Neural crest cell (in vitro differentiated cells): ENCODE results near the gene SLC25A30. TPM values are rescaled to one million over a fixed set of nuclear protein-coding genes. Genes with fewer than 3 reads are reported as not detected.

Source experiments
- DNase-seq: peaks from one replicate; pipeline ENCODE4 v3.0.0; 2021; ENCODE audit warnings: low read depth, mixed read lengths, low spot score
- H3K27ac Mint-ChIP-seq: one replicate; pipeline ENCODE4 v1.8.0; 2021; ENCODE audit warnings: mild to moderate bottlenecking, mixed read lengths; ENCODE audit not compliant: unreplicated experiment
- H3K27me3 Mint-ChIP-seq: 2 replicates; pipeline ENCODE4 v1.8.0; 2021; ENCODE audit warnings: low read depth, mild to moderate bottlenecking, mixed read lengths
- H3K36me3 Mint-ChIP-seq: 2 replicates; pipeline ENCODE4 v1.8.0; 2021; ENCODE audit warnings: low read depth, mild to moderate bottlenecking, mixed read lengths
- H3K4me1 Mint-ChIP-seq: 2 replicates; pipeline ENCODE4 v1.8.0; 2021; ENCODE audit warnings: mixed read lengths
- H3K4me3 Mint-ChIP-seq: one replicate; pipeline ENCODE4 v1.8.0; 2021; ENCODE audit warnings: mild to moderate bottlenecking, mixed read lengths
- H3K9me3 Mint-ChIP-seq: 2 replicates; pipeline ENCODE4 v1.8.0; 2021; ENCODE audit warnings: mixed read lengths
- CTCF ChIP-seq: fragments of 200-600 bp; sonication (generic); conservative IDR thresholded peaks from 2 replicates; pipeline ENCODE4 v1.5.0; 2021; ENCODE audit warnings: antibody characterized with exemption, mild to moderate bottlenecking
- total RNA-seq: library from RNA; stranded (reverse); gene quantifications from 2 replicates; pipeline ENCODE4 v1.2.1, GENCODE V29; 2021

The SLC25A30 gene
- total RNA-seq, 1 donor from 2014 or later: 14.0 TPM

- peaks cover 11% of the 10 kb centered on the region for H3K27me3 Mint-ChIP-seq
- peaks cover 4% of the 10 kb centered on the region for H3K9me3 Mint-ChIP-seq
- no peak for DNase-seq
- H3K27ac Mint-ChIP-seq: no peak overlapping the region
- TF ChIP-seq CTCF: no peak
- H3K4me3 Mint-ChIP-seq: no peak overlapping the region
- H3K4me1 Mint-ChIP-seq: no peaks in the 10 kb centered on the region
- no peaks in the 10 kb centered on the region for H3K36me3 Mint-ChIP-seq
Observed at GRCh38 chr13:45454204-45454603, 36.0 kb upstream of the SLC25A30 start.

GRCh38 chr13:45451282-45451681 is 33.1 kb upstream of the SLC25A30 start:
- H3K9me3 Mint-ChIP-seq: no peaks in the 10 kb centered on the region
- no peak overlapping the region for H3K4me3 Mint-ChIP-seq
- no peak for TF ChIP-seq CTCF
- H3K4me1 Mint-ChIP-seq: peaks cover 10% of the 10 kb centered on the region
- H3K36me3 Mint-ChIP-seq: no peaks in the 10 kb centered on the region
- no peak overlapping the region for H3K27ac Mint-ChIP-seq
- H3K27me3 Mint-ChIP-seq: peaks cover 3% of the 10 kb centered on the region
- DNase-seq: no peak

- no peaks in the 10 kb centered on the region for H3K36me3 Mint-ChIP-seq
- H3K27ac Mint-ChIP-seq: no peak overlapping the region
Observed at GRCh38 chr13:45448965-45449559, 30.9 kb upstream of the SLC25A30 start.

GRCh38 chr13:45447050-45447661 is 29.0 kb upstream of the SLC25A30 start:
- Mint-ChIP-seq H3K4me3 (no peak overlapping the region), H3K4me1 (peaks cover 10% of the 10 kb centered on the region), H3K27ac (no peak overlapping the region), H3K36me3 (no peaks in the 10 kb centered on the region), H3K9me3 (no peaks in the 10 kb centered on the region), H3K27me3 (peaks cover 3% of the 10 kb centered on the region)
- TF ChIP-seq CTCF: no peak
- no peak for DNase-seq

More at GRCh38 chr13:45448965-45449559, 30.9 kb upstream of the SLC25A30 start:
- no peak for DNase-seq
- TF ChIP-seq CTCF: no peak
- Mint-ChIP-seq H3K27me3 (peaks cover 3% of the 10 kb centered on the region), H3K4me1 (peaks cover 10% of the 10 kb centered on the region), H3K4me3 (no peak overlapping the region), H3K9me3 (no peaks in the 10 kb centered on the region)

GRCh38 chr13:45446181-45446580 is 28.0 kb upstream of the SLC25A30 start:
- TF ChIP-seq CTCF: no peak
- H3K27me3 Mint-ChIP-seq: peaks cover 3% of the 10 kb centered on the region
- H3K27ac Mint-ChIP-seq: no peak overlapping the region
- DNase-seq: no peak
- no peak overlapping the region for H3K4me3 Mint-ChIP-seq
- H3K4me1 Mint-ChIP-seq: peaks cover 10% of the 10 kb centered on the region
- H3K9me3 Mint-ChIP-seq: no peaks in the 10 kb centered on the region
- H3K36me3 Mint-ChIP-seq: no peaks in the 10 kb centered on the region
